HCT116 (cell line): ENCODE data around the gene KANSL1. TPM values are rescaled to one million over a fixed set of nuclear protein-coding genes. Genes with fewer than 3 reads are reported as not detected.

ENCODE experiments used
- ATAC-seq: fragments of 200-7000 bp; cut with Tn5 transposase; 2 replicates; pipeline ENCODE4 v1.9.1; 2020; ENCODE audit warnings: mild to moderate bottlenecking, moderate library complexity
- BruUV-seq: library from RNA; stranded (reverse); fragments of 400-500 nt; replicated peaks from 2 replicates; lab custom pipeline; 2021; lab: Mats Ljungman, UMichigan
- CTCF ChIA-PET: fragments of 300-600 bp; sonication (Branson Sonifier 250); formaldehyde crosslinking; loops from one replicate; lab custom pipeline; 2021; ENCODE audit warnings: antibody characterized with exemption; lab: Charles Lee
- POLR2A ChIA-PET: fragments of 300-600, 350-600 bp; sonication (Branson Sonifier 250); formaldehyde crosslinking; loops from one replicate; lab custom pipeline; 2021; ENCODE audit warnings: antibody characterized with exemption; lab: Charles Lee
- RAD21 ChIA-PET, 2 experiments: fragments of 300-600 bp; sonication (Branson Sonifier 250); formaldehyde crosslinking; loops; one replicate each; lab custom pipeline; 2023; ENCODE audit warnings: low total read pairs in 2 of 2; ENCODE audit not compliant: uncharacterized antibody in 2 of 2, unreplicated experiment in 2 of 2, low non-redundant PET in 1 of 2; lab: Charles Lee
- DNase-seq: peaks from one replicate; pipeline ENCODE4 v3.0.0-alpha.2; 2010; ENCODE audit warnings: low read depth, low spot score
- H2AFZ ChIP-seq: fragments of 200-600 bp; shearing (Covaris generic), sonication (generic); 2 replicates; pipeline ENCODE4 v1.6.1; 2017; ENCODE audit warnings: low read depth, mixed run types, mixed read lengths, antibody characterized with exemption, low read length; ENCODE audit not compliant: poor library complexity, severe bottlenecking
- H3K27ac ChIP-seq: 2 replicates; pipeline ENCODE4 v1.5.1; 2012; ENCODE audit warnings: low read depth, low read length
- H3K27me3 ChIP-seq: fragments of 200-600 bp; sonication (generic); 2 replicates; pipeline ENCODE4 v1.6.1; 2016; ENCODE audit warnings: mixed run types, low read length, mixed read lengths; ENCODE audit not compliant: insufficient read depth
- H3K36me3 ChIP-seq, 2 experiments: fragments of 200-500 bp in 1 of 2; fragments of 200-600 bp in 1 of 2; sonication (Bioruptor generic) in 1 of 2; sonication (generic) in 1 of 2; 2 replicates each; pipeline versions ENCODE4 v1.5.1 to v1.6.1; 2014 to 2016; ENCODE audit warnings: low read length in 2 of 2, inconsistent platforms in 1 of 2, mixed read lengths in 1 of 2, mixed run types in 1 of 2; ENCODE audit not compliant: insufficient read depth in 2 of 2, control insufficient read depth in 1 of 2
- H3K4me1 ChIP-seq, 2 experiments: fragments of 200-600 bp in 1 of 2; sonication (generic) in 1 of 2; 2 replicates each; pipeline versions ENCODE4 v1.5.1 to v1.6.1; 2012 to 2017; ENCODE audit warnings: low read length in 2 of 2, inconsistent platforms in 1 of 2, mild to moderate bottlenecking in 1 of 2, mixed read lengths in 1 of 2, mixed run types in 1 of 2, moderate library complexity in 1 of 2; ENCODE audit not compliant: insufficient read depth in 2 of 2, control insufficient read depth in 1 of 2
- H3K4me2 ChIP-seq: fragments of 200-600 bp; sonication (generic); 2 replicates; pipeline ENCODE4 v1.6.1; 2017; ENCODE audit warnings: mixed run types, low read length, mixed read lengths
- H3K4me3 ChIP-seq, 2 experiments: fragments of 200-600 bp in 1 of 2; sonication (generic) in 1 of 2; replicated peaks in 1 of 2; 2 replicates each; pipeline ENCODE4 v1.5.1; 2011 to 2016; ENCODE audit warnings: low read length in 2 of 2, control low read depth in 1 of 2, low read depth in 1 of 2, mild to moderate bottlenecking in 1 of 2, mixed read lengths in 1 of 2, mixed run types in 1 of 2
- H3K79me2 ChIP-seq: fragments of 200-600 bp; sonication (generic); 2 replicates; pipeline ENCODE4 v1.6.1; 2017; ENCODE audit warnings: mild to moderate bottlenecking, mixed run types, low read length, moderate library complexity, mixed read lengths; ENCODE audit not compliant: insufficient read depth
- H3K9ac ChIP-seq: fragments of 200-600 bp; sonication (generic); 2 replicates; pipeline ENCODE4 v1.6.1; 2016; ENCODE audit warnings: low read length, mixed read lengths
- H3K9me2 ChIP-seq: fragments of 200-600 bp; sonication (generic), shearing (Covaris generic); 2 replicates; pipeline ENCODE4 v1.6.1; 2017; ENCODE audit warnings: mixed run types, mild to moderate bottlenecking, moderate library complexity; ENCODE audit not compliant: insufficient read depth
- H3K9me3 ChIP-seq, 2 experiments: fragments of 200-500 bp in 1 of 2; fragments of 200-600 bp in 1 of 2; sonication (Bioruptor generic) in 1 of 2; sonication (generic) in 1 of 2; 2 replicates each; pipeline ENCODE4 v1.6.1; 2014 to 2017; ENCODE audit warnings: low read length in 2 of 2, mixed read lengths in 2 of 2, inconsistent platforms in 1 of 2, low read depth in 1 of 2, mild to moderate bottlenecking in 1 of 2, mixed run types in 1 of 2, moderate library complexity in 1 of 2; ENCODE audit not compliant: control insufficient read depth in 1 of 2, insufficient read depth in 1 of 2
- H4K20me1 ChIP-seq: fragments of 200-600 bp; sonication (generic), shearing (Covaris generic); 2 replicates; pipeline ENCODE4 v1.6.1; 2017; ENCODE audit warnings: mixed run types, mild to moderate bottlenecking, moderate library complexity; ENCODE audit not compliant: insufficient read depth
- CTCF ChIP-seq, 3 experiments: fragments of 200-600 bp in 1 of 3; sonication (generic) in 1 of 3; IDR thresholded peaks in 2 of 3; conservative IDR thresholded peaks in 1 of 3; 2 replicates each; pipeline ENCODE4 v1.5.1; 2012 to 2017; ENCODE audit warnings: low read depth in 2 of 3, low read length in 2 of 3, antibody characterized with exemption in 1 of 3, borderline replicate concordance in 1 of 3, control low read depth in 1 of 3, mild to moderate bottlenecking in 1 of 3, mixed read lengths in 1 of 3, mixed run types in 1 of 3, moderate library complexity in 1 of 3; ENCODE audit not compliant: insufficient read depth in 1 of 3
- EGR1 ChIP-seq: IDR thresholded peaks from 2 replicates; pipeline ENCODE4 v1.6.1; 2012; ENCODE audit warnings: low read depth
- EZH2phosphoT487 ChIP-seq: fragments of 200-600 bp; IDR thresholded peaks from 2 replicates; pipeline ENCODE4 v1.6.1; 2018; ENCODE audit warnings: antibody characterized with exemption, borderline replicate concordance
- POLR2AphosphoS5 ChIP-seq: IDR thresholded peaks from 2 replicates; pipeline ENCODE4 v1.6.1; 2011; ENCODE audit warnings: mild to moderate bottlenecking, low read depth, low read length, moderate library complexity
- RAD21 ChIP-seq: IDR thresholded peaks from 2 replicates; pipeline ENCODE4 v1.6.1; 2012; ENCODE audit warnings: low read depth, mild to moderate bottlenecking
- REST ChIP-seq: IDR thresholded peaks from 2 replicates; pipeline ENCODE4 v1.6.1; 2012; ENCODE audit warnings: low read depth
- intact Hi-C: fragments of 100-400 bp; cut with micrococcal nuclease; formaldehyde crosslinking; loops from 2 replicates; pipeline ENCODE4 v1.10.0; 2022
- total RNA-seq: library from RNA; stranded (reverse); gene quantifications from one replicate; pipeline ENCODE4 v1.2.1, GENCODE V29; 2021; ENCODE audit not compliant: unreplicated experiment
- TF ChIP-seq, protein P1 (sequence below): IDR thresholded peaks from 2 replicates; pipeline ENCODE4 v1.6.1; 2012

The KANSL1 gene
- total RNA-seq, 1 experiment from 2014 or later: 77.5 TPM

DNA sequence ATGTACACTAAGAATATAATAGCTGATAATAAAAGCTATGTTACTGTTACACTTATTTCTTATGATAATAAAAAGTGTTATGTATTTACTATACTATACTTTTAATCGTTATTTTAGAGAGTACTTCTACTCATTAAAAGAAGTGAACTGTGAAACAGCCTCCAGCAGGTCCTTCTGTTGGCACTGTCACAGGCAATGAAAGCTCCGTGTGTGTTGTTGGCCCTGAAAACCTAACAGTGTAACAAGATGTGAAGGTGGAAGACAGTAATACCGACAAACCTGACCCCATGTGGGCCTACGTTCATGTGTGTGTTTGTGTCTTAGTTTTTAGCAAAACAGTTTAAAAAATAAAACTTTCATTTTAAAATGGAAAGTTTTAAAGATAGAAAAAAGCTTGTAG, 102.4 kb downstream of the KANSL1 start (continued):
- TF ChIP-seq CTCF (IDR thresholded peaks at IDR 0.05 in 2 of 3, conservative IDR thresholded peaks at IDR 0.05 in 1 of 3; ENCODE audit: borderline replicate concordance in 1 of 3, insufficient read depth in 1 of 3, low read depth in 2 of 3, low read length in 2 of 3): no peak
- no peak for TF ChIP-seq EZH2phosphoT487
- TF ChIP-seq POLR2AphosphoS5: no peak

DNA sequence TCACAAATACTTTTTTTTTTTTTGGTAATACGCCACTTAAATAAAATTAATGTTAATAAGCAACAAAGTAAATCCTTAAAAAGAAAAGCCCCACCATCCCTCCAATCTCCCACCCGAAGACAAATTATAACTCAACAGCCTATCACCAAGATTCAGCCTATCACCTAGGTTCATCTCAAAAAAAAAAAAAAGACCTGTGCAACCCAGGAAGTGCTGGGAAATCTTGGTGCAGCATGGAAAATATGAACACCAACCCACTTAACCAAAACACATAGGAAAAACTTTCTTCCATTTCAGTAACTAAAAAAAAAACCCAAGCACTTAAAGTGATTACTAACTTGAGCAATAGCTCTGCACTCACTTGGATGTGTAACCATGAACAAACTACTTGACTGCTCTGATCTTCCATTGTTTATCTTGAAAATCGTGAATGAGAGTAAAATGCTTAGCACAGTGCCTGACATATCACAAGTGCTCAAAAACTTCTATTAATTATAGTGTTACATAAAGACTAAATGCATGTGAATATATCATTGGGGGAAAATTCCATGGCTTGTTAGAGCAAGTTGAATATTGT, 103.8 kb downstream of the KANSL1 start:
- TF ChIP-seq, protein P1, sequence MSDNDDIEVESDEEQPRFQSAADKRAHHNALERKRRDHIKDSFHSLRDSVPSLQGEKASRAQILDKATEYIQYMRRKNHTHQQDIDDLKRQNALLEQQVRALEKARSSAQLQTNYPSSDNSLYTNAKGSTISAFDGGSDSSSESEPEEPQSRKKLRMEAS: no peak
- TF ChIP-seq REST: no peak
- TF ChIP-seq RAD21: no peak
- no peak for TF ChIP-seq EGR1
- intact Hi-C loops: no loop called here
- Histone ChIP-seq H3K4me2 (no peak overlapping the region), H3K9ac (no peak overlapping the region), H3K9me3 (no peaks in the 10 kb centered on the region), H3K36me3 (peaks cover 4 to 6% of the 10 kb centered on the region in 2 experiments; a peak in 1 of 4 replicates), H3K9me2 (no peaks in the 10 kb centered on the region), H3K27ac (no peak overlapping the region), H3K4me3 (no peak overlapping the region), H4K20me1 (peaks cover 21% of the 10 kb centered on the region), H2AFZ (no peak overlapping the region), H3K79me2 (peaks cover 84% of the 10 kb centered on the region), H3K4me1 (no peaks in the 10 kb centered on the region), H3K27me3 (no peaks in the 10 kb centered on the region)
- ChIA-PET RAD21 (no interaction called here), CTCF (no interaction called here), POLR2A (no interaction called here)
- DNase-seq (no peak), ATAC-seq (no peak)
- BruUV-seq: no TSS peak
